Activated CD8-positive, alpha-beta T cell treated with anti-CD3 and anti-CD28 coated beads for 36 hours (primary cell): Measurements from ENCODE around the gene CCDC171. TPM values are rescaled to one million over a fixed set of nuclear protein-coding genes. Genes with fewer than 3 reads are reported as not detected.

Experiments
- ATAC-seq: fragments of 200-7000 bp; cut with Tn5 transposase; one replicate; pipeline ENCODE4 v1.10.0; 2021; ENCODE audit warnings: mild to moderate bottlenecking, moderate library complexity
- CTCF ChIA-PET: fragments of 350-600 bp; sonication (Branson Sonifier 250); formaldehyde crosslinking; loops from one replicate; lab custom pipeline; 2021; ENCODE audit warnings: antibody characterized with exemption; lab: Charles Lee
- POLR2A ChIA-PET: fragments of 350-600 bp; sonication (Branson Sonifier 250); formaldehyde crosslinking; loops from one replicate; lab custom pipeline; 2021; ENCODE audit warnings: antibody characterized with exemption; lab: Charles Lee
- DNase-seq: peaks from one replicate; pipeline ENCODE4 v3.0.0-alpha.2; 2020
- H3K27ac Mint-ChIP-seq: one replicate; pipeline ENCODE4 v1.8.0; 2021; ENCODE audit warnings: mild to moderate bottlenecking, mixed read lengths
- H3K27me3 Mint-ChIP-seq: one replicate; pipeline ENCODE4 v1.8.0; 2021; ENCODE audit warnings: mixed read lengths
- H3K36me3 Mint-ChIP-seq: one replicate; pipeline ENCODE4 v1.8.0; 2021; ENCODE audit warnings: low read depth, mixed read lengths
- H3K4me1 Mint-ChIP-seq: one replicate; pipeline ENCODE4 v1.8.0; 2021; ENCODE audit warnings: low read depth, mixed read lengths
- H3K4me3 Mint-ChIP-seq: one replicate; pipeline ENCODE4 v1.8.0; 2021; ENCODE audit warnings: mild to moderate bottlenecking, moderate library complexity, mixed read lengths
- H3K9me3 Mint-ChIP-seq: one replicate; pipeline ENCODE4 v1.8.0; 2021; ENCODE audit warnings: mixed read lengths
- CTCF ChIP-seq: fragments of 200-600 bp; IDR thresholded peaks from one replicate; pipeline ENCODE4 v1.8.0; 2022; ENCODE audit warnings: antibody characterized with exemption, mild to moderate bottlenecking
- intact Hi-C: fragments of 100-400 bp; cut with micrococcal nuclease; formaldehyde crosslinking; loops from one replicate; pipeline ENCODE4 v1.10.0; 2022
- total RNA-seq, 2 experiments: library from RNA; stranded (reverse); gene quantifications; one replicate each; pipeline ENCODE4 v1.2.3, GENCODE V29; 2021

CCDC171 gene
- total RNA-seq, 2 experiments from 2014 or later = 2.1 to 2.3 TPM

- DNase-seq (no peak), ATAC-seq (no peak)
- POLR2A ChIA-PET = no interaction called here
- intact Hi-C loops = no loop called here
- Mint-ChIP-seq H3K9me3 (no peaks in the 10 kb centered on the region), H3K36me3 (no peaks in the 10 kb centered on the region), H3K27me3 (no peaks in the 10 kb centered on the region), H3K4me1 (no peaks in the 10 kb centered on the region), H3K27ac (no peak overlapping the region), H3K4me3 (no peak overlapping the region)
- no peak for TF ChIP-seq CTCF
- CTCF ChIA-PET = interaction anchor here (2.3 kb wide), 1 partner anchor 13 kb away, joined by 5 read pairs; no protein-coding TSS in a partner anchor
Measured at GRCh38 chr9:15718423-15718822, 165.6 kb downstream of the CCDC171 start.

GRCh38 chr9:15720861-15721260 is 168.0 kb downstream of the CCDC171 start:
- ATAC-seq = no peak
- no peak overlapping the region for H3K27ac Mint-ChIP-seq
- DNase-seq = no peak
- no peak overlapping the region for H3K4me3 Mint-ChIP-seq
- no peak for TF ChIP-seq CTCF
- H3K9me3 Mint-ChIP-seq = no peaks in the 10 kb centered on the region
- H3K36me3 Mint-ChIP-seq = no peaks in the 10 kb centered on the region
- CTCF ChIA-PET = no interaction called here
- H3K4me1 Mint-ChIP-seq = no peaks in the 10 kb centered on the region
- intact Hi-C loops = no loop called here
- POLR2A ChIA-PET = no interaction called here
- H3K27me3 Mint-ChIP-seq = no peaks in the 10 kb centered on the region

- H3K4me3 Mint-ChIP-seq = no peak overlapping the region
- ATAC-seq = no peak
- no peaks in the 10 kb centered on the region for H3K9me3 Mint-ChIP-seq
- TF ChIP-seq CTCF = no peak
- H3K27me3 Mint-ChIP-seq = no peaks in the 10 kb centered on the region
- POLR2A ChIA-PET = no interaction called here
- no peak for DNase-seq
- intact Hi-C loops = no loop called here
- H3K27ac Mint-ChIP-seq = no peak overlapping the region
- no peaks in the 10 kb centered on the region for H3K4me1 Mint-ChIP-seq
- no peaks in the 10 kb centered on the region for H3K36me3 Mint-ChIP-seq
- CTCF ChIA-PET = no interaction called here
Measured at GRCh38 chr9:15722888-15723287, 170.0 kb downstream of the CCDC171 start.

- CTCF ChIA-PET = no interaction called here
- no peak for TF ChIP-seq CTCF
- H3K4me1 Mint-ChIP-seq = no peaks in the 10 kb centered on the region
- H3K4me3 Mint-ChIP-seq = no peak overlapping the region
- ATAC-seq = no peak
- H3K9me3 Mint-ChIP-seq = no peaks in the 10 kb centered on the region
- H3K27ac Mint-ChIP-seq = no peak overlapping the region
- H3K36me3 Mint-ChIP-seq = no peaks in the 10 kb centered on the region
- DNase-seq = no peak
- intact Hi-C loops = no loop called here
- POLR2A ChIA-PET = no interaction called here
- no peaks in the 10 kb centered on the region for H3K27me3 Mint-ChIP-seq
Measured at GRCh38 chr9:15724016-15724415, 171.2 kb downstream of the CCDC171 start.

GRCh38 chr9:15724612-15725011 is 171.8 kb downstream of the CCDC171 start:
- H3K27me3 Mint-ChIP-seq = no peaks in the 10 kb centered on the region
- DNase-seq (no peak), ATAC-seq (no peak)
- peaks cover 2% of the 10 kb centered on the region for H3K4me1 Mint-ChIP-seq
- H3K9me3 Mint-ChIP-seq = no peaks in the 10 kb centered on the region
- ChIA-PET POLR2A (no interaction called here), CTCF (no interaction called here)
- intact Hi-C loops = no loop called here
- no peak overlapping the region for H3K4me3 Mint-ChIP-seq
- H3K27ac Mint-ChIP-seq = no peak overlapping the region
- no peaks in the 10 kb centered on the region for H3K36me3 Mint-ChIP-seq
- TF ChIP-seq CTCF = no peak
